DMS 273 treated with DMSO at 0.1 percent for 48 hours (cell line): ENCODE data around the gene THEM5.
"Not testable (repeated sequence)": the region's sequence is repeated elsewhere in the genome, so short reads cannot be mapped to it uniquely, and the experiment has no call there.

Experiments
- DNase-seq: peaks from one replicate; lab custom pipeline; 2025; lab: John Stamatoyannopoulos, UW

Gene THEM5

GRCh38 chr1:151867765-151868411 is 14.4 kb upstream of the THEM5 start:
- no peak for DNase-seq

GRCh38 chr1:151867321-151867720 is 13.8 kb upstream of the THEM5 start:
- DNase-seq = no peak

GRCh38 chr1:151864411-151864810 is 10.9 kb upstream of the THEM5 start:
- DNase-seq = no peak

GRCh38 chr1:151862604-151863003 is 9.1 kb upstream of the THEM5 start:
- no peak for DNase-seq

- DNase-seq = no peak
Measured at GRCh38 chr1:151860504-151861187, 7.1 kb upstream of the THEM5 start.

GRCh38 chr1:151859891-151860293 is 6.4 kb upstream of the THEM5 start:
- DNase-seq = no peak

GRCh38 chr1:151858886-151859665 is 5.6 kb upstream of the THEM5 start:
- DNase-seq = no peak

- no peak for DNase-seq
Measured at GRCh38 chr1:151858030-151858746, 4.7 kb upstream of the THEM5 start.

- DNase-seq = no peak
Measured at GRCh38 chr1:151855933-151856332, 2.4 kb upstream of the THEM5 start.

- DNase-seq = not testable (repeated sequence)
Measured at GRCh38 chr1:151855516-151855915, 2.0 kb upstream of the THEM5 start.

- DNase-seq = no peak
Measured at GRCh38 chr1:151854658-151855057, 1.1 kb upstream of the THEM5 start.

GRCh38 chr1:151852733-151853132 is 779 bp downstream of the THEM5 start:
- DNase-seq = no peak

- no peak for DNase-seq
Measured at GRCh38 chr1:151851886-151852285, 1.6 kb downstream of the THEM5 start.

GRCh38 chr1:151849871-151850270 is 3.6 kb downstream of the THEM5 start:
- no peak for DNase-seq

- no peak for DNase-seq
Measured at GRCh38 chr1:151849126-151849525, 4.4 kb downstream of the THEM5 start.

GRCh38 chr1:151847867-151848596 is 5.5 kb downstream of the THEM5 start:
- no peak for DNase-seq

- no peak for DNase-seq
Measured at GRCh38 chr1:151846686-151847237, 6.8 kb downstream of the THEM5 start.

GRCh38 chr1:151846062-151846568 is 7.4 kb downstream of the THEM5 start:
- DNase-seq = no peak

- DNase-seq = no peak
Measured at GRCh38 chr1:151843398-151843797, 10.1 kb downstream of the THEM5 start.

GRCh38 chr1:151841141-151841540 is 12.4 kb downstream of the THEM5 start:
- no peak for DNase-seq

- no peak for DNase-seq
Measured at GRCh38 chr1:151840421-151840820, 13.1 kb downstream of the THEM5 start.
